ENCODE results near the gene SIVA1. TPM values are rescaled to one million over a fixed set of nuclear protein-coding genes. Genes with fewer than 3 reads are reported as not detected.

SIVA1 gene
- polyA plus RNA-seq, 2 donors: 60.5 to 159 TPM

DNA sequence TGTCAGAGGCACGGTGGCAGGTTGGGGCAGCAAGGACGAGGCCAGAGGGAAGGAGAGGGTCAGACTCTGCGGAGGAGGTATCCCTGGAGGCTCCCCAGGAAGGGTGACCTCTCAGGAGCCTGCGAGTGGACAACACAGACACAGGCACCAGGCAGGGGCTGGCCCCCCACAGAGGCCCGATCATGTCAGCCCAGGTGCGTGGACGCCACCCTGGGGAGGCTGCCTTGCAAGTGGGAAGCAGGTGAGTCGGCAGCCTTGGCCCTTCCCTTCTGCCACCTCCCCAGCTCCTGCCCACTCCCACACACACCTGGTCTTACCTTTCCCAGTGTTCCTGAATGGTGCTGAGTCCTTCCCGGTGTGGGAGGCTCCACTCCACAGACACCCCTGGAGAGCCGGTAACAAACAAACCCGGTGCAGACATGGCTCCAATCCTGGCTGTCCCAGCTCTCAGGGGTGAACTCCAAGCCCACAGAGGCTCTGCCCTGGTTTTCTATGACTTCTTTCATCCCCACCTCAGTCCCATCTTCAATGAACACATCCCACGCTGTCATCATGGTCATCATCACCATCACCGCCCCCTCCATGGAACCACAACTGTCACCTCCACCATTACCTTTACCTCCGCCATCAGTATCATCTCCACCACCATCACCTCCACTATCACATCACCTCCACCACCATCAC, 53.1 kb downstream of the SIVA1 start:
- no peak overlapping the region for H3K4me3 ChIP-seq (ENCODE audit: low read depth in 1 of 2, low read length in 2 of 2)
- H3K36me3 ChIP-seq (ENCODE audit: control insufficient read depth in 2 of 2, insufficient read depth in 2 of 2, low read length in 1 of 2): peaks cover 0 to 6% of the 10 kb centered on the region in 2 donors
- H3K27ac ChIP-seq (ENCODE audit: low read depth in 2 of 2, low read length in 1 of 2): no peak overlapping the region
- no peaks in the 10 kb centered on the region for H3K27me3 ChIP-seq (ENCODE audit: control insufficient read depth in 1 of 2, insufficient read depth in 2 of 2, low read length in 2 of 2)
- H3K4me1 ChIP-seq (ENCODE audit: control insufficient read depth in 2 of 2, insufficient read depth in 2 of 2, low read length in 1 of 2): peaks cover 8 to 22% of the 10 kb centered on the region in 2 donors
- 83 to 84% methylated on average over 14 of the region's 14 CpGs for WGBS, 2 donors
- no peaks in the 10 kb centered on the region for H3K9me3 ChIP-seq (ENCODE audit: control insufficient read depth in 2 of 2, insufficient read depth in 1 of 2, low read depth in 1 of 2, low read length in 1 of 2)

DNA sequence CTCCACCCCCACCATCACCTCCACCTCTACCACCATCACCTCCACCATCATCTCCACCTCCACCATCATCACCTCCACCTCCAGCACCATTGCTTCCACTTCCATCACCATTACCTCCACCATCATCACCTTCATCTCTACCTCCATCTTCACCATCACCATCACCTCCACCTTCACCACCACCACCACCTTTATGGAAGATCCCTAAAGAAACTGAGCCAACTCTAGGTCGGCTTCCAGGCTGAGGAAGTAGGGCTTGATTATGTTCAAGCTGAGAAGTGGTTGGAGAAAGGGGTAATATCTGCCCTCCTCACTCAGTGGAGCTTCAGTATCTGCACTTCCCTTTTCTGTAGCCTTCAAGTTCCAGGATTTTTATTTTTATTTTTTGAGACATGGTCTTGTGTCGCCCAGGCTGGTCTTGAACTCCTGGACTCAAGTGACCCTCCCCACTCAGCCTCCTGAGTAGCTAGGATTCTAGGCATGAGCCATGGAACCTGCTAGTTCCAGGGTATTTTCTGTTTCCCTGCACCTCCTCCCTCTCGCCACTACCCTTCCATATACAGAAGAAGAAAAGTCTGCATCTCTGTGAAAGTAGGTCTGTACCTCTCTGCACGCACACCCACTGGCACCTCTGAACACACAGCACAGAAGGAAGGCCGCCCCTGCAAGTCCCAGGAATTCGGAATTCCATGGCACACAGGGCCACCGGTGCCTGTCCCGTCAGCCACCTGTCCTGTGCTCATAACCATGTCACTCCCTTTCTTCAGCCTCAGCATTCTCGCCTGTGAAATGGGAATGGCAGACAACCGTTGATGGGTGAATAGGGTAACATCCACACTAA, 53.9 kb downstream of the SIVA1 start:
- Histone ChIP-seq H3K27me3 (ENCODE audit: control insufficient read depth in 1 of 2, insufficient read depth in 2 of 2, low read length in 2 of 2) (no peaks in the 10 kb centered on the region), H3K9me3 (ENCODE audit: control insufficient read depth in 2 of 2, insufficient read depth in 1 of 2, low read depth in 1 of 2, low read length in 1 of 2) (no peaks in the 10 kb centered on the region), H3K4me1 (ENCODE audit: control insufficient read depth in 2 of 2, insufficient read depth in 2 of 2, low read length in 1 of 2) (peaks cover 3 to 14% of the 10 kb centered on the region in 2 donors), H3K27ac (ENCODE audit: low read depth in 2 of 2, low read length in 1 of 2) (no peak overlapping the region), H3K4me3 (ENCODE audit: low read depth in 1 of 2, low read length in 2 of 2) (no peak overlapping the region), H3K36me3 (ENCODE audit: control insufficient read depth in 2 of 2, insufficient read depth in 2 of 2, low read length in 1 of 2) (peaks cover 0 to 5% of the 10 kb centered on the region in 2 donors)
- WGBS, 2 donors: 84 to 90% methylated on average over 10 of the region's 10 CpGs

- Histone ChIP-seq H3K36me3 (ENCODE audit: control insufficient read depth in 2 of 2, insufficient read depth in 2 of 2, low read length in 1 of 2) (no peaks in the 10 kb centered on the region), H3K27me3 (ENCODE audit: control insufficient read depth in 1 of 2, insufficient read depth in 2 of 2, low read length in 2 of 2) (no peaks in the 10 kb centered on the region), H3K4me3 (ENCODE audit: low read depth in 1 of 2, low read length in 2 of 2) (no peak overlapping the region), H3K9me3 (ENCODE audit: control insufficient read depth in 2 of 2, insufficient read depth in 1 of 2, low read depth in 1 of 2, low read length in 1 of 2) (no peaks in the 10 kb centered on the region), H3K27ac (ENCODE audit: low read depth in 2 of 2, low read length in 1 of 2) (no peak overlapping the region), H3K4me1 (ENCODE audit: control insufficient read depth in 2 of 2, insufficient read depth in 2 of 2, low read length in 1 of 2) (peaks cover 0 to 2% of the 10 kb centered on the region in 2 donors)
- WGBS, 2 donors: 73 to 79% methylated on average over 6 of the region's 6 CpGs
These were observed 55.5 kb downstream of the SIVA1 start for GRCh38 chr14:104808456-104808855.

Other genes with a start within 250 kb of the SIVA1 start
- under 1 TPM in 1 of 2 donors, not detected in 1; 0.06 TPM for gene C14orf180, start 173.4 kb upstream of the SIVA1 start, polyA plus RNA-seq
- gene TMEM179, start 148.4 kb upstream of the SIVA1 start, polyA plus RNA-seq: under 1 TPM; 0.02 to 0.06 TPM
- gene INF2, start 63.5 kb upstream of the SIVA1 start, polyA plus RNA-seq: 10 to 100 TPM; 26.6 to 41.9 TPM
- 10 to 100 TPM in 1 of 2 donors, 1 to 10 TPM in 1; 5.8 to 10.2 TPM for gene ADSS1, start 28.9 kb upstream of the SIVA1 start, polyA plus RNA-seq
- gene AKT1, start 42.6 kb downstream of the SIVA1 start, polyA plus RNA-seq: 10 to 100 TPM; 62.6 to 62.9 TPM
- gene ZBTB42, start 48.0 kb downstream of the SIVA1 start, polyA plus RNA-seq: 1 to 10 TPM; 5.0 TPM
- gene CEP170B, start 112.1 kb downstream of the SIVA1 start, polyA plus RNA-seq: 10 to 100 TPM; 19.8 to 37.5 TPM
- under 1 TPM; 0.53 to 0.65 TPM for gene PLD4, start 171.7 kb downstream of the SIVA1 start, polyA plus RNA-seq
- 100 to 1,000 TPM in 1 of 2 donors, 10 to 100 TPM in 1; 67.4 to 104 TPM for gene AHNAK2, start 225.2 kb downstream of the SIVA1 start, polyA plus RNA-seq
- 1 to 10 TPM; 6.5 to 8.3 TPM for gene CLBA1, start 232.6 kb downstream of the SIVA1 start, polyA plus RNA-seq